HG03354 (cell line): Measurements from ENCODE around the gene FLNC.

ENCODE experiments used
- ATAC-seq: cut with Tn5 transposase; IDR thresholded peaks from one replicate; pipeline ENCODE4 v1.9.1; 2021; ENCODE audit warnings: mild to moderate bottlenecking; ENCODE audit not compliant: unreplicated experiment, poor library complexity, severe bottlenecking

FLNC gene

GRCh38 chr7:128874140-128875031 lies 44.2 kb downstream of the FLNC start:
- ATAC-seq, result no peak

GRCh38 chr7:128875523-128875948 lies 45.3 kb downstream of the FLNC start:
- ATAC-seq, result no peak

GRCh38 chr7:128876127-128876526 lies 45.9 kb downstream of the FLNC start:
- no peak for ATAC-seq

- no peak for ATAC-seq
Observed at GRCh38 chr7:128876586-128876977, 46.4 kb downstream of the FLNC start.

GRCh38 chr7:128876978-128877755 lies 47.0 kb downstream of the FLNC start:
- no peak for ATAC-seq

- ATAC-seq, result no peak
Observed at GRCh38 chr7:128877756-128878120, 47.5 kb downstream of the FLNC start.

- no peak for ATAC-seq
Observed at GRCh38 chr7:128878226-128879105, 48.3 kb downstream of the FLNC start.

GRCh38 chr7:128879461-128879938 lies 49.3 kb downstream of the FLNC start:
- no peak for ATAC-seq

- ATAC-seq, result no peak
Observed at GRCh38 chr7:128879939-128880746, 49.9 kb downstream of the FLNC start.

GRCh38 chr7:128880791-128881457 lies 50.7 kb downstream of the FLNC start:
- ATAC-seq, result no peak

- no peak for ATAC-seq
Observed at GRCh38 chr7:128881458-128882125, 51.4 kb downstream of the FLNC start.

- no peak for ATAC-seq
Observed at GRCh38 chr7:128882134-128882533, 51.9 kb downstream of the FLNC start.

GRCh38 chr7:128883622-128884448 lies 53.6 kb downstream of the FLNC start:
- peak; percentile 85 for ATAC-seq

- no peak for ATAC-seq
Observed at GRCh38 chr7:128884561-128885369, 54.6 kb downstream of the FLNC start.

- ATAC-seq, result no peak
Observed at GRCh38 chr7:128885370-128886187, 55.4 kb downstream of the FLNC start.
